Measurements from ENCODE around the gene ELF4. TPM values are rescaled to one million over a fixed set of nuclear protein-coding genes. Genes with fewer than 3 reads are reported as not detected.

ELF4 gene
- total RNA-seq: 31.8 and 33.6 TPM in 2 replicates

GRCh38 chrX:130110379-130111219, at the start of gene ELF4:
Gene ELF4, minus strand, starts transcription at chrX:130110497. Its CDS starts 29,167 bp downstream, at chrX:130081330.
- Mint-ChIP-seq H3K36me3 (ENCODE audit: low read depth) (peaks cover 10% of the 10 kb centered on the region), H3K9me3 (no peaks in the 10 kb centered on the region), H3K27me3 (ENCODE audit: low read depth) (no peaks in the 10 kb centered on the region), H3K27ac (peak within 1 kb of the TSS; percentile 84), H3K4me1 (ENCODE audit: low read depth) (peaks cover 34% of the 10 kb centered on the region), H3K4me3 (ENCODE audit: low read depth) (peak within 1 kb of the TSS; percentile 94)
- intact Hi-C loops (cut with micrococcal nuclease): loop anchor here (2.0 kb wide), 2 partner anchors 24 to 54 kb away; partner anchors contain the start of gene AIFM1
- DNase-seq (ENCODE audit: low spot score): peak; percentile 29

- Mint-ChIP-seq H3K36me3 (ENCODE audit: low read depth) (peaks cover 16% of the 10 kb centered on the region), H3K4me3 (ENCODE audit: low read depth) (no peak overlapping the region), H3K27ac (no peak overlapping the region), H3K4me1 (ENCODE audit: low read depth) (peaks cover 22% of the 10 kb centered on the region), H3K27me3 (ENCODE audit: low read depth) (no peaks in the 10 kb centered on the region), H3K9me3 (no peaks in the 10 kb centered on the region)
- no peak for DNase-seq (ENCODE audit: low spot score)
- intact Hi-C loops (cut with micrococcal nuclease): no loop called here
These were observed 49.5 kb upstream of the ELF4 start for GRCh38 chrX:130159776-130160175.

GRCh38 chrX:130158311-130158710, 48.0 kb upstream of the ELF4 start:
- no peak for DNase-seq (ENCODE audit: low spot score)
- H3K4me3 Mint-ChIP-seq (ENCODE audit: low read depth): no peak overlapping the region
- intact Hi-C loops (cut with micrococcal nuclease): no loop called here
- H3K36me3 Mint-ChIP-seq (ENCODE audit: low read depth): peaks cover 16% of the 10 kb centered on the region
- H3K27me3 Mint-ChIP-seq (ENCODE audit: low read depth): no peaks in the 10 kb centered on the region
- H3K4me1 Mint-ChIP-seq (ENCODE audit: low read depth): peaks cover 17% of the 10 kb centered on the region
- H3K27ac Mint-ChIP-seq: no peak overlapping the region
- no peaks in the 10 kb centered on the region for H3K9me3 Mint-ChIP-seq

- no peak for DNase-seq (ENCODE audit: low spot score)
- peaks cover 8% of the 10 kb centered on the region for H3K4me1 Mint-ChIP-seq (ENCODE audit: low read depth)
- H3K27me3 Mint-ChIP-seq (ENCODE audit: low read depth): no peaks in the 10 kb centered on the region
- no peak overlapping the region for H3K27ac Mint-ChIP-seq
- intact Hi-C loops (cut with micrococcal nuclease): no loop called here
- no peak overlapping the region for H3K4me3 Mint-ChIP-seq (ENCODE audit: low read depth)
- no peaks in the 10 kb centered on the region for H3K9me3 Mint-ChIP-seq
- peaks cover 10% of the 10 kb centered on the region for H3K36me3 Mint-ChIP-seq (ENCODE audit: low read depth)
These were observed 45.3 kb upstream of the ELF4 start for GRCh38 chrX:130155564-130155963.

- Mint-ChIP-seq H3K36me3 (ENCODE audit: low read depth) (peaks cover 46% of the 10 kb centered on the region), H3K27ac (no peak overlapping the region), H3K27me3 (ENCODE audit: low read depth) (no peaks in the 10 kb centered on the region), H3K9me3 (no peaks in the 10 kb centered on the region), H3K4me1 (ENCODE audit: low read depth) (peaks cover 3% of the 10 kb centered on the region), H3K4me3 (ENCODE audit: low read depth) (no peak overlapping the region)
- DNase-seq (ENCODE audit: low spot score): no peak
- intact Hi-C loops (cut with micrococcal nuclease): no loop called here
These were observed 37.3 kb upstream of the ELF4 start for GRCh38 chrX:130147631-130148030.

GRCh38 chrX:130145123-130145522, 34.8 kb upstream of the ELF4 start:
- Mint-ChIP-seq H3K4me1 (ENCODE audit: low read depth) (peaks cover 3% of the 10 kb centered on the region), H3K4me3 (ENCODE audit: low read depth) (no peak overlapping the region), H3K9me3 (no peaks in the 10 kb centered on the region), H3K36me3 (ENCODE audit: low read depth) (peaks cover 54% of the 10 kb centered on the region), H3K27me3 (ENCODE audit: low read depth) (no peaks in the 10 kb centered on the region), H3K27ac (no peak overlapping the region)
- intact Hi-C loops (cut with micrococcal nuclease): no loop called here
- no peak for DNase-seq (ENCODE audit: low spot score)

- H3K4me3 Mint-ChIP-seq (ENCODE audit: low read depth): no peak overlapping the region
- peaks cover 3% of the 10 kb centered on the region for H3K4me1 Mint-ChIP-seq (ENCODE audit: low read depth)
- no peak overlapping the region for H3K27ac Mint-ChIP-seq
- no peaks in the 10 kb centered on the region for H3K27me3 Mint-ChIP-seq (ENCODE audit: low read depth)
- no peak for DNase-seq (ENCODE audit: low spot score)
- intact Hi-C loops (cut with micrococcal nuclease): loop anchor here (5.0 kb wide), 1 partner anchor 48 kb away; no protein-coding TSS in a partner anchor
- H3K36me3 Mint-ChIP-seq (ENCODE audit: low read depth): peaks cover 55% of the 10 kb centered on the region
- no peaks in the 10 kb centered on the region for H3K9me3 Mint-ChIP-seq
These were observed 34.2 kb upstream of the ELF4 start for GRCh38 chrX:130144509-130144908.

- no peak for DNase-seq (ENCODE audit: low spot score)
- Mint-ChIP-seq H3K4me1 (ENCODE audit: low read depth) (no peaks in the 10 kb centered on the region), H3K36me3 (ENCODE audit: low read depth) (peaks cover 50% of the 10 kb centered on the region), H3K27ac (no peak overlapping the region), H3K9me3 (no peaks in the 10 kb centered on the region), H3K4me3 (ENCODE audit: low read depth) (no peak overlapping the region), H3K27me3 (ENCODE audit: low read depth) (no peaks in the 10 kb centered on the region)
- intact Hi-C loops (cut with micrococcal nuclease): loop anchor here (5.0 kb wide), 1 partner anchor 53 kb away; no protein-coding TSS in a partner anchor
These were observed 29.3 kb upstream of the ELF4 start for GRCh38 chrX:130139474-130140201.

GRCh38 chrX:130136961-130137360, 26.7 kb upstream of the ELF4 start:
- Mint-ChIP-seq H3K27ac (no peak overlapping the region), H3K4me1 (ENCODE audit: low read depth) (no peaks in the 10 kb centered on the region), H3K27me3 (ENCODE audit: low read depth) (no peaks in the 10 kb centered on the region), H3K4me3 (ENCODE audit: low read depth) (no peak overlapping the region), H3K36me3 (ENCODE audit: low read depth) (peaks cover 40% of the 10 kb centered on the region), H3K9me3 (no peaks in the 10 kb centered on the region)
- intact Hi-C loops (cut with micrococcal nuclease): no loop called here
- DNase-seq (ENCODE audit: low spot score): no peak

- Mint-ChIP-seq H3K4me3 (ENCODE audit: low read depth) (no peak overlapping the region), H3K27ac (no peak overlapping the region), H3K36me3 (ENCODE audit: low read depth) (peaks cover 37% of the 10 kb centered on the region), H3K27me3 (ENCODE audit: low read depth) (no peaks in the 10 kb centered on the region), H3K4me1 (ENCODE audit: low read depth) (no peaks in the 10 kb centered on the region), H3K9me3 (no peaks in the 10 kb centered on the region)
- DNase-seq (ENCODE audit: low spot score): no peak
- intact Hi-C loops (cut with micrococcal nuclease): no loop called here
These were observed 26.2 kb upstream of the ELF4 start for GRCh38 chrX:130136496-130136895.

- intact Hi-C loops (cut with micrococcal nuclease): no loop called here
- peaks cover 35% of the 10 kb centered on the region for H3K36me3 Mint-ChIP-seq (ENCODE audit: low read depth)
- H3K4me1 Mint-ChIP-seq (ENCODE audit: low read depth): no peaks in the 10 kb centered on the region
These were observed 20.7 kb upstream of the ELF4 start for GRCh38 chrX:130130990-130131389.

GRCh38 chrX:130125091-130125874, 15.0 kb upstream of the ELF4 start:
- H3K4me3 Mint-ChIP-seq (ENCODE audit: low read depth): no peak overlapping the region
- no peak overlapping the region for H3K27ac Mint-ChIP-seq
- DNase-seq (ENCODE audit: low spot score): no peak
- no peaks in the 10 kb centered on the region for H3K9me3 Mint-ChIP-seq
- peaks cover under 1% of the 10 kb centered on the region for H3K4me1 Mint-ChIP-seq (ENCODE audit: low read depth)
- H3K27me3 Mint-ChIP-seq (ENCODE audit: low read depth): no peaks in the 10 kb centered on the region
- peaks cover 33% of the 10 kb centered on the region for H3K36me3 Mint-ChIP-seq (ENCODE audit: low read depth)
- intact Hi-C loops (cut with micrococcal nuclease): no loop called here

More at GRCh38 chrX:130130990-130131389, 20.7 kb upstream of the ELF4 start:
- H3K27me3 Mint-ChIP-seq (ENCODE audit: low read depth): no peaks in the 10 kb centered on the region
- H3K27ac Mint-ChIP-seq: no peak overlapping the region
- no peaks in the 10 kb centered on the region for H3K9me3 Mint-ChIP-seq
- H3K4me3 Mint-ChIP-seq (ENCODE audit: low read depth): no peak overlapping the region
- DNase-seq (ENCODE audit: low spot score): no peak
